IMR-90 (cell line): Measurements from ENCODE around the gene WNT8B. TPM values are rescaled to one million over a fixed set of nuclear protein-coding genes. Genes with fewer than 3 reads are reported as not detected.

Experiments
- ATAC-seq: fragments of 200-7000 bp; cut with Tn5 transposase; 2 replicates; pipeline ENCODE4 v1.9.1; 2020; ENCODE audit warnings: low read depth, mild to moderate bottlenecking, moderate library complexity
- BruUV-seq: library from RNA; stranded (reverse); fragments of 400-500 nt; replicated peaks from 2 replicates; lab custom pipeline; 2021; lab: Mats Ljungman, UMichigan
- CTCF ChIA-PET: fragments of 300-600 bp; formaldehyde crosslinking; extraction: SDS; loops from one replicate; lab custom pipeline; 2021; ENCODE audit warnings: antibody characterized with exemption; lab: Yijun Ruan, JAX
- POLR2A ChIA-PET: fragments of 300-600 bp; sonication (Branson Sonifier 250); formaldehyde crosslinking; loops from one replicate; lab custom pipeline; 2022; ENCODE audit warnings: antibody characterized with exemption; ENCODE audit not compliant: unreplicated experiment; lab: Charles Lee
- DNase-seq: peaks from one replicate; pipeline ENCODE4 v3.0.0; 2013
- H2AFZ ChIP-seq: replicated peaks from 2 replicates; pipeline ENCODE3; 2013; ENCODE audit warnings: low read length, mild to moderate bottlenecking; ENCODE audit not compliant: poor library complexity
- H2AK5ac ChIP-seq: 2 replicates; pipeline ENCODE4 v1.6.1; 2013; ENCODE audit warnings: low read depth, low read length, inconsistent platforms
- H2AK9ac ChIP-seq: replicated peaks from 2 replicates; pipeline ENCODE3; 2013; ENCODE audit warnings: mild to moderate bottlenecking, low read depth, low read length, moderate library complexity; ENCODE audit not compliant: poor library complexity
- H2BK120ac ChIP-seq: 2 replicates; pipeline ENCODE4 v1.6.1; 2013; ENCODE audit warnings: low read depth, low read length, inconsistent platforms
- H2BK15ac ChIP-seq: 3 replicates; pipeline ENCODE4 v1.6.1; 2013; ENCODE audit warnings: low read depth, low read length, inconsistent platforms
- H2BK20ac ChIP-seq: 2 replicates; pipeline ENCODE4 v1.6.1; 2013; ENCODE audit warnings: low read depth, mild to moderate bottlenecking, inconsistent platforms, low read length, moderate library complexity
- H2BK5ac ChIP-seq: 2 replicates; pipeline ENCODE4 v1.6.1; 2013; ENCODE audit warnings: mild to moderate bottlenecking, low read depth, low read length, inconsistent platforms; ENCODE audit not compliant: poor library complexity, severe bottlenecking
- H3K14ac ChIP-seq: replicated peaks from 2 replicates; pipeline ENCODE4 v1.6.1; 2013; ENCODE audit warnings: low read depth, low read length, inconsistent platforms
- H3K18ac ChIP-seq: 2 replicates; pipeline ENCODE4 v1.6.1; 2013; ENCODE audit warnings: low read depth, low read length, control low read depth
- H3K23ac ChIP-seq: 2 replicates; pipeline ENCODE4 v1.6.1; 2013; ENCODE audit warnings: low read depth, low read length, inconsistent platforms
- H3K27ac ChIP-seq: 2 replicates; pipeline ENCODE4 v1.5.1; 2013; ENCODE audit warnings: mild to moderate bottlenecking, control low read depth, low read length; ENCODE audit not compliant: insufficient read depth
- H3K27me3 ChIP-seq: 2 replicates; pipeline ENCODE4 v1.6.1; 2013; ENCODE audit warnings: low read length; ENCODE audit not compliant: control insufficient read depth, insufficient read depth
- H3K36me3 ChIP-seq: 2 replicates; pipeline ENCODE4 v1.6.1; 2013; ENCODE audit warnings: low read length, mixed read lengths; ENCODE audit not compliant: control insufficient read depth, insufficient read depth
- H3K4ac ChIP-seq: 2 replicates; pipeline ENCODE4 v1.6.1; 2013; ENCODE audit warnings: low read depth, low read length, inconsistent platforms
- H3K4me1 ChIP-seq: 2 replicates; pipeline ENCODE4 v1.6.1; 2013; ENCODE audit warnings: low read length, mixed read lengths; ENCODE audit not compliant: control insufficient read depth, insufficient read depth
- H3K4me2 ChIP-seq: 2 replicates; pipeline ENCODE4 v1.6.1; 2013; ENCODE audit warnings: low read depth, mild to moderate bottlenecking, control low read depth, low read length, moderate library complexity
- H3K4me3 ChIP-seq: 2 replicates; pipeline ENCODE4 v1.5.1; 2013; ENCODE audit warnings: low read depth, mild to moderate bottlenecking, control low read depth, low read length, moderate library complexity; ENCODE audit not compliant: insufficient read depth
- H3K56ac ChIP-seq: 2 replicates; pipeline ENCODE4 v1.6.1; 2013; ENCODE audit warnings: low read length, inconsistent platforms; ENCODE audit not compliant: insufficient read depth; ENCODE audit errors: extremely low read depth
- H3K79me1 ChIP-seq, 2 experiments: 2 replicates each; pipeline ENCODE4 v1.6.1; 2013; ENCODE audit warnings: low read length in 2 of 2, inconsistent platforms in 1 of 2, low read depth in 1 of 2
- H3K9ac ChIP-seq: 2 replicates; pipeline ENCODE4 v1.6.1; 2013; ENCODE audit warnings: low read depth, low read length, control low read depth
- H3K9me1 ChIP-seq: 2 replicates; pipeline ENCODE4 v1.6.1; 2013; ENCODE audit warnings: low read length, inconsistent platforms; ENCODE audit not compliant: insufficient read depth
- H3K9me3 ChIP-seq: 2 replicates; pipeline ENCODE4 v1.6.1; 2013; ENCODE audit warnings: low read length; ENCODE audit not compliant: control insufficient read depth, insufficient read depth
- H4K20me1 ChIP-seq: 2 replicates; pipeline ENCODE4 v1.6.1; 2013; ENCODE audit warnings: low read length, inconsistent platforms; ENCODE audit not compliant: insufficient read depth
- H4K5ac ChIP-seq: 2 replicates; pipeline ENCODE4 v1.6.1; 2013; ENCODE audit warnings: mild to moderate bottlenecking, low read depth, low read length, control low read depth
- H4K8ac ChIP-seq, 2 experiments: 2 replicates each; pipeline ENCODE4 v1.6.1; 2013; ENCODE audit warnings: low read depth in 2 of 2, low read length in 2 of 2, control low read depth in 1 of 2, inconsistent platforms in 1 of 2
- H4K91ac ChIP-seq: 2 replicates; pipeline ENCODE4 v1.6.1; 2013; ENCODE audit warnings: low read depth, low read length, inconsistent platforms; ENCODE audit not compliant: insufficient read depth
- BHLHE40 ChIP-seq: fragments of 150-350 bp; IDR thresholded peaks from 2 replicates; pipeline ENCODE4 v1.6.1; 2016; ENCODE audit warnings: mild to moderate bottlenecking, low read depth, low read length
- CHD1 ChIP-seq: IDR thresholded peaks from 2 replicates; pipeline ENCODE4 v1.6.1; 2012; ENCODE audit warnings: low read depth, low read length, improper control_type of control experiment
- CTCF ChIP-seq: conservative IDR thresholded peaks from 2 replicates; pipeline ENCODE4 v1.5.1; 2012; ENCODE audit warnings: mild to moderate bottlenecking, low read depth, low read length, improper control_type of control experiment
- MAZ ChIP-seq: IDR thresholded peaks from 2 replicates; pipeline ENCODE4 v1.6.1; 2012; ENCODE audit warnings: low read depth, mild to moderate bottlenecking, low read length, improper control_type of control experiment, moderate library complexity, borderline replicate concordance
- NFE2L2 ChIP-seq: fragments of 150-350 bp; IDR thresholded peaks from 2 replicates; pipeline ENCODE4 v1.6.1; 2016; ENCODE audit warnings: low read depth, mild to moderate bottlenecking, low read length
- RAD21 ChIP-seq: IDR thresholded peaks from 2 replicates; pipeline ENCODE4 v1.6.1; 2012; ENCODE audit warnings: low read length, improper control_type of control experiment
- SMC3 ChIP-seq: fragments of 150-350 bp; IDR thresholded peaks from 2 replicates; pipeline ENCODE4 v1.6.1; 2016; ENCODE audit warnings: low read depth, mild to moderate bottlenecking, antibody characterized with exemption, low read length, moderate library complexity
- WGBS, 2 experiments: methylation state at CpG; one replicate each; pipeline versions ENCODE4 v1.1.5 to v1.1.7; 2013; ENCODE audit warnings: missing lambda C conversion rate in 2 of 2; ENCODE audit not compliant: insufficient read length in 1 of 2; ENCODE audit errors: extremely low coverage in 2 of 2; 5-methylcytosine and 5-hydroxymethylcytosine counted together
- dilution Hi-C: fragments of 300-500 bp; cut with HindIII; formaldehyde crosslinking; loops from one replicate; pipeline ENCODE4 v1.14.3; 2018; ENCODE audit warnings: low sequenced_read_pairs; ENCODE audit not compliant: unreplicated experiment
- in situ Hi-C: fragments of 300-500 bp; cut with MboI; formaldehyde crosslinking; loops from 3 replicates; pipeline ENCODE4 v1.14.3; 2019; ENCODE audit warnings: low sequenced_read_pairs, inconsistent platforms, mixed read lengths
- intact Hi-C: fragments of 100-400 bp; cut with micrococcal nuclease; formaldehyde crosslinking; loops from 2 replicates; pipeline ENCODE4 v1.10.0; 2022
- polyA plus RNA-seq, 3 experiments: library from polyadenylated mRNA; depleted of rRNA; stranded (reverse); fragments of >200 nt; gene quantifications; 2 replicates each; pipeline ENCODE4 v1.2.3, GENCODE V29; 2012; ENCODE audit warnings: low replicate concordance in 1 of 3
- total RNA-seq: library from RNA; depleted of rRNA; stranded (reverse); fragments of >200 nt; gene quantifications from 2 replicates; pipeline ENCODE4 v1.2.3, GENCODE V29; 2012

WNT8B gene
- total and polyA plus RNA-seq, 2 of the 4 experiments (the other 2 are of a cell fraction) = 0.03 TPM; not detected in 1

GRCh38 chr10:100518761-100519241 lies 56.0 kb downstream of the WNT8B start:
- BruUV-seq = no TSS peak
- peaks cover 5% of the 10 kb centered on the region; the same call in 1 of the 2 replicates for H3K4me1 ChIP-seq
- H3K18ac ChIP-seq = no peak overlapping the region
- peak overlapping the region; percentile 54; the same call in 1 of the 2 replicates for H3K4me2 ChIP-seq
- TF ChIP-seq CTCF (peak; percentile 72), CHD1 (no peak), RAD21 (peak; percentile 66), MAZ (no peak), SMC3 (peak; percentile 42), NFE2L2 (no peak), BHLHE40 (no peak)
- H3K27me3 ChIP-seq = no peaks in the 10 kb centered on the region
- H3K56ac ChIP-seq = no peak overlapping the region
- no peak overlapping the region for H3K14ac ChIP-seq
- in situ Hi-C loops (no loop called here), intact Hi-C loops (loop anchor here (1.0 to 5.0 kb wide), 2 partner anchors 176 to 358 kb away; no protein-coding TSS in a partner anchor), dilution Hi-C loops (no loop called here)
- no peak overlapping the region for H2AK9ac ChIP-seq
- H3K9me3 ChIP-seq = no peaks in the 10 kb centered on the region
- no peak overlapping the region for H2BK5ac ChIP-seq
- no peak overlapping the region for H4K8ac ChIP-seq
- no peak overlapping the region for H2BK20ac ChIP-seq
- no peaks in the 10 kb centered on the region for H4K20me1 ChIP-seq
- H3K9me1 ChIP-seq = 0 out of 2 replicates have a peak, but pooled peaks cover 3% of the 10 kb centered on the region
- H4K91ac ChIP-seq = no peak overlapping the region
- no peak overlapping the region for H2BK15ac ChIP-seq
- ChIA-PET CTCF (interaction anchor here (0.6 to 2.0 kb wide), 21 partner anchors 9 to 497 kb away, joined by 3 to 25 read pairs (median 3); partner anchors contain the start of genes HIF1AN and NDUFB8), POLR2A (interaction anchor here (1.1 kb wide), 1 partner anchor 364 kb away, joined by 3 read pairs; no protein-coding TSS in a partner anchor)
- H3K36me3 ChIP-seq = peaks cover 5% of the 10 kb centered on the region
- no peak overlapping the region for H4K5ac ChIP-seq
- no peak overlapping the region for H3K4ac ChIP-seq
- peak overlapping the region; percentile 84 for H2AFZ ChIP-seq
- DNase-seq = peak; percentile 70
- no peak overlapping the region for H2AK5ac ChIP-seq
- no peak overlapping the region for H3K23ac ChIP-seq
- no peak overlapping the region for H2BK120ac ChIP-seq
- no peaks in the 10 kb centered on the region for H3K79me1 ChIP-seq
- H3K9ac ChIP-seq = no peak overlapping the region
- ATAC-seq = peak; percentile 67
- no peak overlapping the region for H3K4me3 ChIP-seq
- H3K27ac ChIP-seq = no peak overlapping the region
- WGBS, 2 experiments = 7% methylated on average over 2 of the region's 7 CpGs; no CpG with 5 or more reads in 1 of the 2 experiments
